ENCODE measurements around the gene ZC2HC1C.
A peak's percentile ranks its signal among the peaks of the same experiment; 100 is the strongest.
"Not testable (repeated sequence)": the region's sequence is repeated elsewhere in the genome, so short reads cannot be mapped to it uniquely, and the experiment has no call there.

ZC2HC1C gene

GRCh38 chr14:75059642-75060041 is 9.8 kb upstream of the ZC2HC1C start:
- peak; percentile 75 for DNase-seq

GRCh38 chr14:75060420-75060819 is 9.0 kb upstream of the ZC2HC1C start:
- no peak for DNase-seq

GRCh38 chr14:75063013-75063412 is 6.4 kb upstream of the ZC2HC1C start:
- DNase-seq = no peak

- DNase-seq = peak; percentile 88
These were observed 5.8 kb upstream of the ZC2HC1C start, which contains the start of gene ACYP1 for GRCh38 chr14:75063491-75064204. Gene ACYP1 (minus strand): TSS chr14:75064024. CDS start chr14:75063553, 471 bp downstream.

- DNase-seq = no peak
These were observed 5.3 kb upstream of the ZC2HC1C start for GRCh38 chr14:75064205-75064567.

- DNase-seq = no peak
These were observed 2.8 kb upstream of the ZC2HC1C start for GRCh38 chr14:75066691-75067090.

GRCh38 chr14:75067212-75067611 is 2.2 kb upstream of the ZC2HC1C start:
- no peak for DNase-seq

- DNase-seq = not testable (repeated sequence)
These were observed 1.7 kb upstream of the ZC2HC1C start for GRCh38 chr14:75067765-75068164.

- peak; percentile 41 for DNase-seq
These were observed 934 bp upstream of the ZC2HC1C start for GRCh38 chr14:75068294-75069120.

GRCh38 chr14:75069811-75070145 is 337 bp downstream of the ZC2HC1C start:
- no peak for DNase-seq

GRCh38 chr14:75070383-75070782 is 942 bp downstream of the ZC2HC1C start:
- no peak for DNase-seq

GRCh38 chr14:75077794-75078193 is 8.4 kb downstream of the ZC2HC1C start:
- no peak for DNase-seq

GRCh38 chr14:75079521-75079920 is 10.1 kb downstream of the ZC2HC1C start:
- no peak for DNase-seq

- DNase-seq = no peak
These were observed 12.3 kb downstream of the ZC2HC1C start for GRCh38 chr14:75081660-75082229.

GRCh38 chr14:75083271-75083670 is 13.8 kb downstream of the ZC2HC1C start:
- DNase-seq = no peak

- no peak for DNase-seq
These were observed 15.1 kb downstream of the ZC2HC1C start for GRCh38 chr14:75084513-75084912.

- no peak for DNase-seq
These were observed 18.7 kb downstream of the ZC2HC1C start for GRCh38 chr14:75088153-75088552.

- peak; percentile 55 for DNase-seq
These were observed 19.3 kb downstream of the ZC2HC1C start for GRCh38 chr14:75088566-75089373.

- DNase-seq = peak; percentile 10
These were observed 20.9 kb downstream of the ZC2HC1C start for GRCh38 chr14:75090353-75090752.

- DNase-seq = no peak
These were observed 21.8 kb downstream of the ZC2HC1C start for GRCh38 chr14:75091251-75091650.

- no peak for DNase-seq
These were observed 23.3 kb downstream of the ZC2HC1C start for GRCh38 chr14:75092698-75093097.

- peak; percentile 56 for DNase-seq
These were observed 25.5 kb downstream of the ZC2HC1C start for GRCh38 chr14:75094896-75095295.

GRCh38 chr14:75095690-75096089 is 26.2 kb downstream of the ZC2HC1C start:
- no peak for DNase-seq

Measured in fibroblast of skin of abdomen (primary cell).